HG03575 (cell line): Measurements from ENCODE around the gene GALNT4.

Experiments
- ATAC-seq: cut with Tn5 transposase; IDR thresholded peaks from one replicate; pipeline ENCODE4 v1.9.1; 2021; ENCODE audit not compliant: unreplicated experiment, insufficient number of reproducible peaks, low FRiP score; ENCODE audit errors: extremely low read depth

Gene GALNT4

GRCh38 chr12:89539426-89540223 lies 15.0 kb upstream of the GALNT4 start:
- ATAC-seq, result no peak

DNA sequence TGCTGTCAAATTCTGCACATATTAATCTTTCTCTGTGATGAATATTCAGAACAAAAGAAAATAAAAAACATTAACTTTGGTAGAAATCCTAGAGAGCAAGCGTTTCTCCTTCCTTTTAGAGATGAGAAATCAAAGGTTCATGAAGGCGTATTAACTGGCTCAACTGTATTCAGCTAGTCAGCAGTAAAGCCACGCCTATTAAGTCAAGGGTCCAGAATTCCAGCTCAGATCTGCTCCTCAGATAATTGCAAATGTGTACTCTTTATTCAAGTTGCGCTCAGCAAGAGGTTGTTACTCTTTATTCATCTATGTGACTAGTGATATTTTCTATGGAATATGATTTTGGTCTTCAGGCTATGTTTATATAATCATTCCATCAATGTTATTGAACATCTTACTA lies 14.3 kb upstream of the GALNT4 start:
- no peak for ATAC-seq

DNA sequence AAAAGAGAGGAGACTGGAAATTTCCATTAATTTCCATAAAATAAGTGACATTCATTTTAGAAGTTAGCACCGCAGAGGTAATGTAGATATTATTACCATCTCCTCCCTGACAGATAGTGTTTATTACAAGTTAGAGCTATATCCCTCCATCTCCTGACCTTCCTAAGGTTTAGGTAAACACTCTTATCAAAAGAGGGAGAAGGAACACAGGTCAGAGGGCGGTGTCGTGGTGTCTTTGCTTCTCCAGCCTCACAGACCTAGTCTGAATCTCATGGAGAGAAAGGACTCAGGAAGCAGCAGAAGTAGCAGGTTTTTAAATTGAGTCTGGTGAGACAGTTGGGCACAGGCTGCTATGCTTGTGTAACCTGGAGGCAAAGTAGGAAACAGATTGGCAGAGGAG lies 12.8 kb upstream of the GALNT4 start:
- no peak for ATAC-seq

DNA sequence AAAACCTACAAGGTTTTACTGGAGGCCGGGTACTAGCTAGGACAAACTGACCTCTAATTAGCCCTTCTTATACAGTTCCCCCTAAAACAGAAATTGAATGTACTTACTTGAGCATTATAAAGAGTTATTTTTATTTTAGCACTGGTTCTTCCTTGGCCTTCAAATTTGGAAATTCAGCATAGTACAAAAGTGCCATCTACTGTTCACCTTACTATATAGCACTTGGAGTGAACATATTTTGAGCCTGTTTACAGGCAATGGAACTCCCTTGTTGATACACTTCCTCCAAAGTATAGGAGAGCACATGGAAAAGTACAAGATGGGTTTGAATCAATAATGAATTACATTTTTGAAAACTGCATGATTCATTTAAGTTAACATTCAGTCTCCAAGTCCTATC lies 5.1 kb upstream of the GALNT4 start:
- no peak for ATAC-seq

GRCh38 chr12:89528434-89528833 lies 3.8 kb upstream of the GALNT4 start:
- ATAC-seq, result no peak

- ATAC-seq, result peak; percentile 36
These were observed 1.5 kb upstream of the GALNT4 start, which contains the start of gene POC1B for GRCh38 chr12:89525824-89526770. Gene POC1B (minus strand): TSS chr12:89526047. CDS start chr12:89525895, 152 bp downstream.

GRCh38 chr12:89525305-89525823 lies 768 bp upstream of the GALNT4 start:
- ATAC-seq, result peak; percentile 15

DNA sequence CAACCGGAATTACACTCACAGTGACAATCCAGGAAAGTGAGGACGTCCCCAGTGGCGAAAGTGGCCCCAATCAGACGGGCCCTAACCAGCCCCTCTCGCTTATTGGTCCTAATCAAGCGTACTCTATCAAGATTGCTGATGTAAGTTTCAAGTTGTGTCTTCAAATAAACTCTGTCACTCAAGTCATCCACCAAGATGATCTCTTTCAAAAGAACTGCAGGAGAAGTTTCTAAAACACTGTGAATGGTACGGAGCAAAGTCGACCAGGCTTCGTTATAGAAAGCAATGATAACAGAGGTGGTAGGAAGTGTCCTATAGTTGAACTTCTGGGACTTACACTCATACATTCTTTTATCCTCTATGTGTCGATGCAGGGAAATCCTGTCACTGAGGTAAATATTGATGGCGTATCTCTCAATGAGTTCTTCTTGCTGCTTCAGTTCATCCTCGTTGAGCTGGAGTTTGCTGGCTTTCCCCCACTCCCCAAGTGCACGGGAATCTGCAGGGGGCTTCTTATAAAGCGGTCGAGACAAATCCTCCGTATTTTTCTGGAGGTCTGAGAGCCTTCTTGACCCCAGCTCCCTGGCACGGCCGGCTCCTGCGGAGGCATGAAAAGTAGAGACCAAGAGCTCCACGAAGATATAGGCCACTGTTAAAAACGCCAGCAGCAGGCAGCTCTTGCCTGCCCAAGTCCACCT lies 604 bp downstream of the GALNT4 start:
- ATAC-seq, result no peak

DNA sequence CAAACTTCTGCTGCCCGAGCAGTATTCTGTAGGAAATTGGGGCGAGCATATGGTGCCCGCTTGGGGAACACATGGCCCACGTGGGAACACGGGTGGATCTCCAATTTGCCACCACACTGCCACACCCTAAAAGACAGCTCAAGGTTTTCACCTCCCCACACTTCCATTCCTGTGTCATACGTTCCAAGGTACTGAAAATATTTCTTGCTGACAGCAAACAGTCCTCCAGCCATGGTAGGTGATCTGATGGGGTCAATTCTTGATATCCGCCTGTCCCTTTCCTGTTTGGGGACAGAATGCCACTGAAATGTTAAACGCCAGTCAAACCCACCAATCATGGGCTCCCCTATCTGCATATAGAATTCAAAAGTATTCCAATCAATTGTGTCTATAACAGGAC lies 1.2 kb downstream of the GALNT4 start:
- no peak for ATAC-seq

DNA sequence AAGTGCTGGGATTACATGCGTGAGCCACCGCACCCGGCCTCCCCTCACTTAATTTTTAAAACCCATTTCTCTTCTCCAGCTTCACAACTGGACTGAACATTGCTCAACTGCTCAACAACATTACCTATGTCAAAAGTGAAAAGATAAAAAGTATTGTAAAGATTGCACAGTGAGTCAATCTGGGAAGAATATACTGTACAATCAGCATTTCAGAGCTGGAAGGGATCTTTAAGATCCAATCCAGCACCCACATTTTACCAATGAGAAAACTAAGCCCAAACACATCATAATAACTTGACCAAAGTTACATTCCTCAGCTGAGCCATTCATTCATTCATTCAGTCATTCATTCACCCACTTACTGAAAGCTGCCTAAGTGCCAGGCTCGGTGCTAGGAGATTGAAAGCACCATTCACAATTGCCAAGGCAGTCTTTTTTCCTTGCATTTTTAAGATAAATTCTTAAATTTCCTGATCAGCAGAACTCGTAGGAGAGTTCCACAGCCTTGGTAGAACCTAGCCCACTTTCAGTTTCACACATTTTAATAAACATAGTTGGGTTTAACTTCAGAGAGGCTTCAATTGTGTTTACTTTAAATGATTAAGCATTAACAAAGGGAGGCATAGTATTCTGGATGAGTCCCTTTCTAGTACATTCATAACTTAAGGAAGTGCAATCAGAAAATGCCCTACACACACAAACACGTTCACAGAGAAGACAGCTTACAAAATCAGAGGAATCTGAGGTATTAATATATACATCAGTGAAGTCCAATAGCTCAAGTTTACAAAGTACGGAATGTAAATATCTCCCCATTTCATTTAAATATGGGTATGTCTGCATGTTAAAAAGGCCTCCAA lies 3.0 kb downstream of the GALNT4 start:
- ATAC-seq, result no peak

- no peak for ATAC-seq
These were observed 6.9 kb downstream of the GALNT4 start for GRCh38 chr12:89517720-89518119.

DNA sequence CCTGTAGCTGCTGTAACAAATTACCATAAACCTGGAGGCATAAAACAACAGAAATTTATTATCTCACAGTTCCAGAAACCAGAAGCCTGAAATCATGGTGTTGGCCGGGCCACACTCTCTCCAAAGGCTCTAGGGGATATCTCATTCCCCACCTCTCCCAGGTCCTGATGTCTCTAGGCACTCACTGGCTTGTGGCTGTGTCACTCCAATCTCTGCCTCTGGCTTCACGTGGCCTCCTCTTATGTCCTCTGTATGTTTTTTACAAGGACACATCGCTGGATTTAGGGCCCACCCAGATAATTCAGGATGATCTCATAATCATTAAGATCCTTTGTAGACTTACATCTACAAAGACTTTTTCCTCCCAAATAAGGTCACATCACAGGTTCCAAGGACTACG lies 8.0 kb downstream of the GALNT4 start:
- no peak for ATAC-seq

DNA sequence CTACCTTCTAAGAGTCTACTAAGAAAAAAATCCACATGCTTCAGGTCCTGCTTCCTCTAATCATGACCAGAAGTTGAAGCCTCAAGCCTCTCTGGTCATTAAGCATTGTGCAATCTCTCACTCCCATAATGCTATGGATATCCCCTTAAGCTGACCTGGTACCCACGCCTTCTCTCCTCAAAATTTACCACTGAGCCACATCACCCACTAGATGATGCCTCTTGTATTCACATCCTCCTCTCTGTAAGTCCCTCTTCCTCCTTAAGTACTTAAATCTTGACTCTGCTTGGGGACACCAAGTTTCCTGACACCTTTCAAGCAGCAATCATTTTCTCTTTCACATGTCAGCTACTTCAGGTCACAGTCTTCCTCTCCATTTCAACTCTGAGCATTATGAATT lies 9.8 kb downstream of the GALNT4 start:
- peak; percentile 70 for ATAC-seq

DNA sequence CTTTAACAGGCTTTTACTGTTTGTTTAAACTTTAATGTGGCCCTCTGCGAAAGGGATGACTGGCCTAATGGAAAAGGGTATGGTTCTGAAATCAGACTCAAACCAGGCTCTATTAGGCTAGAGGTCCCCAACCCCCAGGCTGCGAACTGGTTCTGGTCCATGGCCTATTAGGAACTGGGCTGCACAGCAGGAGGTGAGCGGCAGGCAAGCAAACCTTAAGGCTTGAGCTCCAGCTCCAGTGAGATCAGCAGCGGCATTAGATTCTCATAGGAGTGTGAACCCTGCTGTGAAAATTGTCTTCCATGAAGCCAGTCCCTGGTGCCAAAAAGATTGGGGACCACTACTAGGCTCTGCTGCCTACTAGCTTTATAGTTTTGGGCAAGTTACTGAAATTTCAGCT lies 11.1 kb downstream of the GALNT4 start:
- ATAC-seq, result no peak

DNA sequence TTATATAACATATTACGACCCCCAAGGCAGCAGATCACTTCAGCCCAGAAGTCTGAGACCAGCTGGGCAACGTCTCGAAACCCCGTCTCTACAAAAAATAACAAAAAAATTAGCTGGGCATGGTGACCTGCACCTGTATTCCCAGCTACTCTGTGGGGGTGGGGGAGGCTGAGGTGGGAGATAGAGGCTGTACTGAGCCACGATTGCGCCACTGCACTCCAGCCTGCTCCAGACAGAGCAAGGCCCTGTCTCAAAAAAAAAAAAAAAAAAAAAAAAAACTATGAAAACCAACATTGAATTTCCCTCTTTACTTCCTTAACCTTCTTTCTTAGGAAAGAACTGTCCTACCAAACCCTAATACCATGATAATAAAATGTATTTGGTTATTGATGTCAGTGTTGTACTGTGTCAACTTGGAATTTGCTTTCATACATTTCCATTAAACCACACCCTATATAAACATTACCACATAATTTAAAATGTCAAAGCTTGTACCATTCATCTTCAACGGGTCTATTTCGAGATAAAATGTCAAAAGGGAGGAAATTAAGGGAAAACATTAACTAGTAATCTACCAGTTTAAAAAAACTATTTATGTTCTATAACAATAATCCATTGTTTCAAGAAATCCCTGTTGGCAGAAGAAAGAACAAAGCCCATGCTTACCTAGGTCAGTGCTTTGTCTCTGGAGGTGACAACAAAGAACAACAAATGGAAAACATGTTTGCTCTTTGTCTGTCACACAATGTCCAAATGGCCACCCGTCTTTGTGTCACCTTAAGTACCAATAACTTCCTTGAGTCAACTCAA lies 17.4 kb downstream of the GALNT4 start:
- ATAC-seq, result no peak

DNA sequence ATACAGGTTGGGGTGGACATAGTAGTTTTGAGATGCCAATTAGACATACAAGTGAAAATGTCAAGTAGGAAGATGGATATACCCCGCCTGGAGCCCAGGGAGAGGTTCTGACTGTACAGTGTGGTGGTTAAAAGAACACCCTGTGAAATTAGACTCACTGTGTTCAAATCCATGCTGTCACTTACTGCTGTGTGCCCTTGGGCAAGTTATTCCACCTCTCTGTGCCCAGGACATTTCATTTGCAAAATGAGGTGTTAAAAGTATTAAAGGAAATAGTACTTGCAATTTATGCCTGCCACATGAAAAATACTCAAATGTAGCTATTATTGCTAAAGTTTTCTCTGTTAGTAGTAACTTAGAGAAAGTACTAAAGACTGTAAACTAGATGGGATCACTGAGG lies 18.5 kb downstream of the GALNT4 start:
- no peak for ATAC-seq

- no peak for ATAC-seq
These were observed 19.8 kb downstream of the GALNT4 start for GRCh38 chr12:89504560-89505346.
